GM10248 (cell line): ENCODE results near the gene CDR2L.

ENCODE experiments used
- CTCF ChIA-PET: fragments of 300-600 bp; sonication (Branson Sonifier 250); formaldehyde crosslinking; extraction: SDS; loops from one replicate; lab custom pipeline; 2021; ENCODE audit warnings: antibody characterized with exemption; lab: Yijun Ruan, JAX
- POLR2A ChIA-PET: fragments of 350-650 bp; sonication (Branson Sonifier 250); formaldehyde crosslinking; extraction: SDS; loops from one replicate; lab custom pipeline; 2020; ENCODE audit warnings: antibody characterized with exemption; lab: Yijun Ruan, JAX
- DNase-seq: peaks from one replicate; pipeline ENCODE4 v3.0.0; 2012; ENCODE audit errors: extremely low spot score
- TF ChIP-seq, protein P1 (sequence below): IDR thresholded peaks from 2 replicates; pipeline ENCODE4 v1.5.1; 2012; ENCODE audit warnings: mild to moderate bottlenecking, low read depth; ENCODE audit errors: extremely low read depth, missing control alignments, control extremely low read depth

The CDR2L gene

DNA sequence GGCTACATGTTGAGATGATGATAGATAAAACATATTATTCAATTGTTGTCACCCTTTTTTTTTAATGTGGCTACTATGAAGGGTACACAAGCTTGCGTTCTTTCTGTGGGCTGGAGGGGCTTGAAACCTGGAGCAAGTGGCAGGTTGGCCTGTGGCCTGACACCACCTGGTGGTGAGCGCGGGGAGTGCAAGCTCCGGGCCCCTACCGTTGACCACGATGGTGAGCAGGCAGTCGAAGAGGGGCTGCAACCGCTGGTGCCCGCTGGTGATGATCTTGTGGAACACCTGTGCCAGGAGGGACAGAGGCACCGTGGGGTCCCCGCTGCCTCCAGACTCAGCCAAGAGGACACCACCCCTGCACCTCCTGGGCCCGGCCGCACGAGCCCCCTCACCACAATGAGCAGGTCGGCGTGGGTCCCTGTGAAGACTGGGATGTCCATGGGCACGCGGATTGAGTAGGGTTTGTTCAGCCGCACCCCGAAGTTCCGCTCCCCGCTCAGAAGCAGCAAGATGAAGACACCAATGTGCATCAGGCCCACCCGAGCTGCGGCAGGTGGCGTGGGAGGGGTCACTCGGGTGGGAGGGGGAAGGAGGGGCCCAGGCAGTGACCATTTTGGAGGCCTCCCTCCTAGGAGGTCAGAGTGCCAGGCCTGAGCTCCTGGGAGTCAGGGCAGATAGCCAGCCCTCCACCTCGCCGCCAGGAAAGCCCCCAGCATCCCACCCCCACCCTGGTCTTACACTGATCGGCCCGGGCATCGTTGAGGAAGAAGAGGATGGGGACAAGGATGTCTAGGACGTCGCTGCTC, 29.3 kb upstream of the CDR2L start:
- POLR2A ChIA-PET = no interaction called here
- CTCF ChIA-PET = interaction anchor here (0.6 to 16.9 kb wide), 36 partner anchors 11 to 312 kb away, joined by 3 to 390 read pairs (median 6); partner anchors contain the start of genes CDR2L, FDXR, HID1 and MIF4GD
- DNase-seq = peak; percentile 86
- TF ChIP-seq, protein P1, sequence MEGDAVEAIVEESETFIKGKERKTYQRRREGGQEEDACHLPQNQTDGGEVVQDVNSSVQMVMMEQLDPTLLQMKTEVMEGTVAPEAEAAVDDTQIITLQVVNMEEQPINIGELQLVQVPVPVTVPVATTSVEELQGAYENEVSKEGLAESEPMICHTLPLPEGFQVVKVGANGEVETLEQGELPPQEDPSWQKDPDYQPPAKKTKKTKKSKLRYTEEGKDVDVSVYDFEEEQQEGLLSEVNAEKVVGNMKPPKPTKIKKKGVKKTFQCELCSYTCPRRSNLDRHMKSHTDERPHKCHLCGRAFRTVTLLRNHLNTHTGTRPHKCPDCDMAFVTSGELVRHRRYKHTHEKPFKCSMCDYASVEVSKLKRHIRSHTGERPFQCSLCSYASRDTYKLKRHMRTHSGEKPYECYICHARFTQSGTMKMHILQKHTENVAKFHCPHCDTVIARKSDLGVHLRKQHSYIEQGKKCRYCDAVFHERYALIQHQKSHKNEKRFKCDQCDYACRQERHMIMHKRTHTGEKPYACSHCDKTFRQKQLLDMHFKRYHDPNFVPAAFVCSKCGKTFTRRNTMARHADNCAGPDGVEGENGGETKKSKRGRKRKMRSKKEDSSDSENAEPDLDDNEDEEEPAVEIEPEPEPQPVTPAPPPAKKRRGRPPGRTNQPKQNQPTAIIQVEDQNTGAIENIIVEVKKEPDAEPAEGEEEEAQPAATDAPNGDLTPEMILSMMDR = peak; percentile 92

DNA sequence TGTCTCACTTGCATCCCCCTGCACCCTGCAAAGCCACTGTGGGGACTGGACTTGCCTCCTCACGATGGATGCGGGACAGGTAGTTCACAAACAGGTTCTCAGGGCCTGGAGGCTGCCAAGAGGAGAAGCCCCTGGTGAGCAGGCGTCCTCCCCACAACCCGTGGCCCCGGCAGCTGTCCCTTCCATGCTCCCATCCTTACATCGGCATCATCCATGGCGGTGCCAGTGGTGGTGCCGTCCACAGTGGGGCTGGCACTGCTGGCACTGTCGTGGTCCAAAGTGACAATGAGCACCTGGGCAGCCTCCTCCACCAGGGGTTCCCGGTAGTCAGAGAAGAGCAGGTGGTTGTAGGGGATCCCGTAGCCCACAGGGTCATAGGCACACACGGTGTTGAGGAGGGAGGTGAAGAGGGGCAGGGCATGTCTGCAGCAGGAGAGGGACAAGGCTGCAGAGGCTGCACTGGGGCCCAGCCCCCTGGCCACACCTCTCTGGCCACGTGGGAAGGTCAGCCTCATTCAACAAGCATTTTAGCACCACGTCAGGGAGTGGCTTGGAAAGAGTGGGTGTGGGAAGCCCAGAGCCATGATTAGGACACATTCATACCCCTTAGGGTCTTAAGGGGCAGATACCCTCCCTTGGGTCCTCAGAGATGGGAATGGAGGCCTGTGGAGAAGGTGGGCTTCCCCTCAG, 27.5 kb upstream of the CDR2L start:
- CTCF ChIA-PET = interaction anchor here (0.7 to 16.9 kb wide), 40 partner anchors 12 to 789 kb away, joined by 3 to 390 read pairs (median 11); partner anchors contain the start of genes CDR2L, FDXR, HID1 and MIF4GD
- TF ChIP-seq, protein P1 = no peak
- POLR2A ChIA-PET = interaction anchor here (0.6 kb wide), 1 partner anchor 169 kb away, joined by 3 read pairs; no protein-coding TSS in a partner anchor
- no peak for DNase-seq

DNA sequence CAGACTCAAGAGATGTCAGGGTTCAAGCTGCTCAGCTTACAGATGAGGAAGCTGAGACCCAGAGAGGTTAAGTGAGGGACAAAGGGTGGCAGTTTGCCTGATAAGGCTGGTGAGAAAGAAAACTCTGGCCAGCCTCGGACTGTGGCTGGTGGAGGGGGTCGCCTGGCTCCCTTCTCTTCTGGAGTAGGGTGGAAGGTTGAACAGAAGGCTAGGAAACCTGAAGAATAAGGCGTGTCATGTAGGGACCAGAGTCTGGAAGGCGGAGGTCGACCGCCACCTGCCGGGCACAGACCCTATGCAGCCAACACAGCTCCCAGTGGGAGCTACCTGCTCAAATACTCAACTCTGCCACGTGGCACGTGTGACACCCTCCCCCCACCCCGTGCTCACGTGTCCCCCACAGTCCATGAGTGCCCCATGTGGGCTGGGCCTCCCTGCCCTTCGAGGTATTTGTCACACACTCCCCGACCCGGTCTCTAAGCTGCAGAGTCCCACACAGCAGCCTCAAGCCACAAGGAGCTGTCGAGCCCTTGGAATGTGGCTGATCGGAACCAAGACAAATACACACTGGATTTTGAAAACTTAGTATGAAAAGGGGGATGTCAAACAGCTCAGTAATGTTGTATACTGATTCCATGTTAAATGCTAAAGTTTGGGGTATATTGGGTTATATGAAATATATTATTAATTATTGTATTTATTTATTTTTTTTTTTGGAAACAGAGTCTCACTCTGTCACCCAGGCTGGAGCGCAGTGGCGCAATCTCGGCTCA, 26.7 kb upstream of the CDR2L start:
- TF ChIP-seq, protein P1 = peak; percentile 82
- POLR2A ChIA-PET = interaction anchor here (0.6 to 0.8 kb wide), 2 partner anchors 170 to 191 kb away, joined by 3 to 4 read pairs; no protein-coding TSS in a partner anchor
- CTCF ChIA-PET = interaction anchor here (0.6 to 16.9 kb wide), 65 partner anchors 7 to 788 kb away, joined by 3 to 390 read pairs (median 5); partner anchors contain the start of genes CDR2L, FDXR, GRB2 and HID1
- peak; percentile 80 for DNase-seq

DNA sequence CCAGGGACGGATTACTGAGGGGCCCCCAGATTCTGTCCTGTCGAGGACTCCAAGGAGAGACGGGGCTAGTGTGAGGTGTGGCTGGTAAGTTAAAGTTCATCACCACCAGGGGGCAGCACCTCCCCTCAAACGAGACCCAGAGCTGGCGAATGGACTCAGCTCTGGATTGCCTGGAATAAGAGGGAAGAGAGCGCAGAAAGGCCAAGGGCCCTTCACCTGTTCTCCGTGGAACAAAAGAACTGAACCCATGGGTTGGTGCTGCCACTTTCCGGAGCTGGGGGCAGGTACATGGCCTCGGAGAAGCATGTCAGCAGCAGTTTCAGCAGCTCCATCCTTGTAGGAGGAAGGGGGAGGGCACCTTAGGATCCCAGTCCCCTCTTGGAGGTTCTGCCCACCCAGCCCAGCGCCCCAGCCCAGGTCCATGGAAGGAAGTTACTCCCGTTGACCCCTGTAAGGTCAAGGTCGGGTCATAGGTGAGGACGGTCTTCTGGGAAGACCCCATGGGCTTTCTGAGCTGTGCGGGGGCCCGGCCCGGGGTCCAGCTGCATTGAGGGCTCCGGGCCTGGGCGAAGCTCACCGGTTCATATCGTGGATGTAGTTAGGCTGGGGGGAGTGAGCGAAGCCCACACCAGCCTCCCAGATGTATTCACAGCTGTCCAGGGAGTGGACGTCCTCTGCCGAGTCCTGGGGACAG, 25.6 kb upstream of the CDR2L start:
- ChIA-PET POLR2A (no interaction called here), CTCF (interaction anchor here (0.7 to 16.9 kb wide), 64 partner anchors 8 to 787 kb away, joined by 3 to 390 read pairs (median 5); partner anchors contain the start of genes CDR2L, FDXR, GRB2 and HID1)
- TF ChIP-seq, protein P1 = peak; percentile 74
- DNase-seq = peak; percentile 87

DNA sequence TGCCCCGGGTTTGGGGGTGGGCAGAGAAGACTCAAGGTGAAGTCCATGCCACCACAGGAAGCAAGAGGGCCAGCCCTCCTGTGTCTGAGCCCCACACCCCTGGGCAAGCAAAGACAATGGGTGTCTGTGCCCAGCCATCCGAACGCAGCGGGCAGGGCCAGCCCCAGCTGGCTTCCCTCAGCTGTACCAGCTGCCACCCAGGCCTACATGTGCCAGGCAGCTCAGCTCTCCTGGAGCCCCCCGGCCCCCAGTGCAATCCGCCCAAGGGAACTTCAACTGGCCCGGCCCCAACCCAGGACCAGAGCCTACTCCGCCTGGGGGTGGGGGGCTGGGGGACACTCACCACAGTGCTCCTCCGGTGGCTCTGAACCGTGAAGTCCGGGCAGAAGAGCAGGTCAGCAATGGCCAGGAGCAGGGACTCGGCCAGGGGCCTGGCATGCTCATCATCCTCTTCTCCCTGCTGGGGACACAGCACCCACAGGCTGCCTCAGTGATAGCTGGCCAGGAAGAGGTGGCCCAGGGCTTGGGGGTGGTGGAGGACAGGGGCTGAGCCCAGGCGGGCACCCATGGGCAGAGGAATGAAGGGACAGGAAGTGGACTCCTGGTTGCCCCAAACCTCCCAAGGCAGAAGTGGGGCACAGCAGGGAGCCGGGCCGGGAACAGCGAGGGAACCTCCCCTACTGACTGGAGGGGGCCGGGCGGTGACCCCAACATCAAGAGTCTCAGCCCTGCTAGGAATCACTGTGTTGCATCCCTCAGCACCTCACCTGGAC, 24.6 kb upstream of the CDR2L start:
- TF ChIP-seq, protein P1 = no peak
- no peak for DNase-seq
- ChIA-PET POLR2A (no interaction called here), CTCF (interaction anchor here (1.0 to 16.9 kb wide), 34 partner anchors 9 to 449 kb away, joined by 3 to 390 read pairs (median 12); partner anchors contain the start of genes CDR2L, FDXR, HID1 and MIF4GD)
